Measurements from ENCODE around the gene C5orf34. TPM values are rescaled to one million over a fixed set of nuclear protein-coding genes. Genes with fewer than 3 reads are reported as not detected.

Gene C5orf34
- polyA plus RNA-seq, 10 donors: 2.5 to 6.7 (median 3.5) TPM

Other genes with a start within 250 kb of the C5orf34 start
- gene HMGCS1, start 201.7 kb downstream of the C5orf34 start, polyA plus RNA-seq (ENCODE audit: insufficient read length in 10 of 10): 10 to 100 TPM; 24.3 to 50.9 (median 41.2) TPM
- gene CCL28, start 102.8 kb downstream of the C5orf34 start, polyA plus RNA-seq (ENCODE audit: insufficient read length in 10 of 10): 1 to 10 TPM in 1 of 10 donors, under 1 TPM in 9; 0.10 to 1.2 (median 0.24) TPM
- 10 to 100 TPM in 2 of 10 donors, 1 to 10 TPM in 8; 6.8 to 13.6 (median 9.9) TPM for gene TMEM267, start 31.3 kb downstream of the C5orf34 start, polyA plus RNA-seq (ENCODE audit: insufficient read length in 10 of 10)
- gene PAIP1, start 41.9 kb upstream of the C5orf34 start, polyA plus RNA-seq (ENCODE audit: insufficient read length in 10 of 10): 100 to 1,000 TPM in 6 of 10 donors, 10 to 100 TPM in 4; 90.1 to 119 (median 101) TPM
- 100 to 1,000 TPM in 4 of 10 donors, 10 to 100 TPM in 6; 68.7 to 128 (median 93.9) TPM for gene NNT, start 88.0 kb upstream of the C5orf34 start, polyA plus RNA-seq (ENCODE audit: insufficient read length in 10 of 10)

Data from muscle of back (tissue), 10 donors.